GM12801 (cell line): Measurements from ENCODE around the gene SYT2.

Experiments used
- TF ChIP-seq, protein P1 (sequence below): IDR thresholded peaks from one replicate; pipeline ENCODE4 v1.5.1; 2011; ENCODE audit warnings: control low read depth; ENCODE audit not compliant: insufficient read length; ENCODE audit errors: extremely low read depth

The SYT2 gene

GRCh38 chr1:202579806-202580205 lies 130.4 kb downstream of the SYT2 start:
- TF ChIP-seq, protein P1, sequence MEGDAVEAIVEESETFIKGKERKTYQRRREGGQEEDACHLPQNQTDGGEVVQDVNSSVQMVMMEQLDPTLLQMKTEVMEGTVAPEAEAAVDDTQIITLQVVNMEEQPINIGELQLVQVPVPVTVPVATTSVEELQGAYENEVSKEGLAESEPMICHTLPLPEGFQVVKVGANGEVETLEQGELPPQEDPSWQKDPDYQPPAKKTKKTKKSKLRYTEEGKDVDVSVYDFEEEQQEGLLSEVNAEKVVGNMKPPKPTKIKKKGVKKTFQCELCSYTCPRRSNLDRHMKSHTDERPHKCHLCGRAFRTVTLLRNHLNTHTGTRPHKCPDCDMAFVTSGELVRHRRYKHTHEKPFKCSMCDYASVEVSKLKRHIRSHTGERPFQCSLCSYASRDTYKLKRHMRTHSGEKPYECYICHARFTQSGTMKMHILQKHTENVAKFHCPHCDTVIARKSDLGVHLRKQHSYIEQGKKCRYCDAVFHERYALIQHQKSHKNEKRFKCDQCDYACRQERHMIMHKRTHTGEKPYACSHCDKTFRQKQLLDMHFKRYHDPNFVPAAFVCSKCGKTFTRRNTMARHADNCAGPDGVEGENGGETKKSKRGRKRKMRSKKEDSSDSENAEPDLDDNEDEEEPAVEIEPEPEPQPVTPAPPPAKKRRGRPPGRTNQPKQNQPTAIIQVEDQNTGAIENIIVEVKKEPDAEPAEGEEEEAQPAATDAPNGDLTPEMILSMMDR = no peak

GRCh38 chr1:202578565-202578964 lies 131.7 kb downstream of the SYT2 start:
- TF ChIP-seq, protein P1 = no peak

- TF ChIP-seq, protein P1 = no peak
Observed at GRCh38 chr1:202578001-202578504, 132.2 kb downstream of the SYT2 start.

GRCh38 chr1:202577381-202577780 lies 132.9 kb downstream of the SYT2 start:
- TF ChIP-seq, protein P1 = no peak

- TF ChIP-seq, protein P1 = no peak
Observed at GRCh38 chr1:202576816-202577215, 133.4 kb downstream of the SYT2 start.

- TF ChIP-seq, protein P1 = no peak
Observed at GRCh38 chr1:202575918-202576653, 134.2 kb downstream of the SYT2 start.

- TF ChIP-seq, protein P1 = no peak
Observed at GRCh38 chr1:202572867-202573266, 137.4 kb downstream of the SYT2 start.
